Hepatocyte (in vitro differentiated cells): ENCODE measurements around the gene PUSL1. TPM values are rescaled to one million over a fixed set of nuclear protein-coding genes. Genes with fewer than 3 reads are reported as not detected.

Source experiments
- DNase-seq: peaks from one replicate; pipeline ENCODE4 v3.0.0-alpha.2; 2016; ENCODE audit warnings: low spot score
- H2AFZ ChIP-seq: fragments of 200-600 bp; sonication (generic); 2 replicates; pipeline ENCODE4 v1.6.0; 2016; ENCODE audit warnings: antibody characterized with exemption, mild to moderate bottlenecking
- H3K27ac ChIP-seq: fragments of 200-600 bp; sonication (generic); 2 replicates; pipeline ENCODE4 v1.5.1; 2016; ENCODE audit warnings: mild to moderate bottlenecking
- H3K27me3 ChIP-seq: fragments of 200-600 bp; sonication (generic); 2 replicates; pipeline ENCODE4 v1.6.1; 2016
- H3K36me3 ChIP-seq: fragments of 200-600 bp; sonication (generic); replicated peaks from 2 replicates; pipeline ENCODE4 v1.5.1; 2016; ENCODE audit warnings: low read depth; ENCODE audit not compliant: insufficient read depth
- H3K4me1 ChIP-seq: fragments of 200-600 bp; sonication (generic); 2 replicates; pipeline ENCODE4 v1.5.1; 2016; ENCODE audit warnings: mild to moderate bottlenecking, moderate library complexity; ENCODE audit not compliant: insufficient read depth
- H3K4me2 ChIP-seq: fragments of 200-600 bp; sonication (generic); 2 replicates; pipeline ENCODE4 v1.6.0; 2016
- H3K4me3 ChIP-seq: fragments of 200-600 bp; sonication (generic); 2 replicates; pipeline ENCODE4 v1.5.1; 2016; ENCODE audit warnings: mild to moderate bottlenecking
- H3K79me2 ChIP-seq: fragments of 200-600 bp; sonication (generic); 2 replicates; pipeline ENCODE4 v1.6.0; 2017; ENCODE audit warnings: mild to moderate bottlenecking
- H3K9me2 ChIP-seq: fragments of 200-600 bp; sonication (generic); replicated peaks from 2 replicates; pipeline ENCODE4 v1.6.0; 2017; ENCODE audit warnings: mild to moderate bottlenecking; ENCODE audit not compliant: insufficient read depth
- H3K9me3 ChIP-seq: fragments of 200-600 bp; sonication (generic); 2 replicates; pipeline ENCODE4 v1.5.1; 2016; ENCODE audit warnings: low read depth, mild to moderate bottlenecking
- H4K20me1 ChIP-seq: fragments of 200-600 bp; sonication (generic); 2 replicates; pipeline ENCODE4 v1.6.0; 2016; ENCODE audit warnings: mild to moderate bottlenecking; ENCODE audit not compliant: insufficient read depth, poor library complexity, severe bottlenecking
- CTCF ChIP-seq: fragments of 200-600 bp; sonication (generic); IDR thresholded peaks from 2 replicates; pipeline ENCODE4 v1.5.1; 2016; ENCODE audit warnings: antibody characterized with exemption, mild to moderate bottlenecking; ENCODE audit not compliant: poor library complexity
- EZH2 ChIP-seq: fragments of 200-600 bp; sonication (generic); IDR thresholded peaks from 2 replicates; pipeline ENCODE4 v1.6.1; 2016; ENCODE audit warnings: antibody characterized with exemption, mild to moderate bottlenecking, borderline replicate concordance
- EZH2phosphoT487 ChIP-seq: fragments of 200-600 bp; sonication (generic); IDR thresholded peaks from one replicate; pipeline ENCODE4 v1.6.1; 2018; ENCODE audit warnings: antibody characterized with exemption, mild to moderate bottlenecking, low read depth, moderate library complexity; ENCODE audit not compliant: unreplicated experiment, severe bottlenecking
- WGBS: methylation state at CpG from one replicate; pipeline ENCODE4 v1.1.6; 2016; ENCODE audit warnings: low lambda C conversion rate; ENCODE audit errors: missing lambda C conversion rate; 5-methylcytosine and 5-hydroxymethylcytosine counted together
- polyA plus RNA-seq: library from polyadenylated mRNA; unstranded; fragments of >200 nt; fragmentation: Nextera tagmentation; extraction: Ambion mirVana; gene quantifications from 2 replicates; pipeline ENCODE4 v1.2.1, GENCODE V29; 2016
- total RNA-seq: library from RNA; depleted of rRNA; stranded (reverse); fragments of >200 nt; gene quantifications from 2 replicates; pipeline ENCODE4 v1.2.3, GENCODE V29; 2014

Gene PUSL1
- total and polyA plus RNA-seq, 2 experiments from 2014 or later, result 27.7 to 37.2 TPM

DNA sequence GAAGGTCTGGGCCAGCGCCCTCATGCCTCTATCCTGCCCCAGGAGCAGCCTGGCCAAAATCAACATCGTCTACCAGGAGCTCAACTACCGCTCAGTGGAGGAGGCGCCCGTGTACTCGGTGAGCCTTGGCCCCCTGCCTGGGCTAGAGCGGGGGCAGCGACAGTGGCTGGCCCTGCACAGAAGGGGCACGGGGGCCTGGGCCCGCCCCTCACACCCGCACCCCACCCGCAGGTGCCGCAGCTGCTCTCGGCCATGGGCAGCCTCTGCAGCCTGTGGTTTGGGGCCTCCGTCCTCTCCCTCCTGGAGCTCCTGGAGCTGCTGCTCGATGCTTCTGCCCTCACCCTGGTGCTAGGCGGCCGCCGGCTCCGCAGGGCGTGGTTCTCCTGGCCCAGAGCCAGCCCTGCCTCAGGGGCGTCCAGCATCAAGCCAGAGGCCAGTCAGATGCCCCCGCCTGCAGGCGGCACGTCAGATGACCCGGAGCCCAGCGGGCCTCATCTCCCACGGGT, 17.3 kb upstream of the PUSL1 start:
- Histone ChIP-seq H4K20me1 (no peaks in the 10 kb centered on the region), H3K9me3 (no peaks in the 10 kb centered on the region), H3K27ac (no peak overlapping the region), H3K27me3 (no peaks in the 10 kb centered on the region), H2AFZ (no peak overlapping the region), H3K4me2 (no peak overlapping the region), H3K79me2 (no peaks in the 10 kb centered on the region), H3K36me3 (no peaks in the 10 kb centered on the region), H3K4me1 (no peaks in the 10 kb centered on the region), H3K9me2 (no peaks in the 10 kb centered on the region), H3K4me3 (no peak overlapping the region)
- no peak for TF ChIP-seq EZH2
- no peak for TF ChIP-seq CTCF
- no peak for TF ChIP-seq EZH2phosphoT487
- DNase-seq, result no peak
- WGBS, result 76% methylated on average over 27 of the region's 28 CpGs

DNA sequence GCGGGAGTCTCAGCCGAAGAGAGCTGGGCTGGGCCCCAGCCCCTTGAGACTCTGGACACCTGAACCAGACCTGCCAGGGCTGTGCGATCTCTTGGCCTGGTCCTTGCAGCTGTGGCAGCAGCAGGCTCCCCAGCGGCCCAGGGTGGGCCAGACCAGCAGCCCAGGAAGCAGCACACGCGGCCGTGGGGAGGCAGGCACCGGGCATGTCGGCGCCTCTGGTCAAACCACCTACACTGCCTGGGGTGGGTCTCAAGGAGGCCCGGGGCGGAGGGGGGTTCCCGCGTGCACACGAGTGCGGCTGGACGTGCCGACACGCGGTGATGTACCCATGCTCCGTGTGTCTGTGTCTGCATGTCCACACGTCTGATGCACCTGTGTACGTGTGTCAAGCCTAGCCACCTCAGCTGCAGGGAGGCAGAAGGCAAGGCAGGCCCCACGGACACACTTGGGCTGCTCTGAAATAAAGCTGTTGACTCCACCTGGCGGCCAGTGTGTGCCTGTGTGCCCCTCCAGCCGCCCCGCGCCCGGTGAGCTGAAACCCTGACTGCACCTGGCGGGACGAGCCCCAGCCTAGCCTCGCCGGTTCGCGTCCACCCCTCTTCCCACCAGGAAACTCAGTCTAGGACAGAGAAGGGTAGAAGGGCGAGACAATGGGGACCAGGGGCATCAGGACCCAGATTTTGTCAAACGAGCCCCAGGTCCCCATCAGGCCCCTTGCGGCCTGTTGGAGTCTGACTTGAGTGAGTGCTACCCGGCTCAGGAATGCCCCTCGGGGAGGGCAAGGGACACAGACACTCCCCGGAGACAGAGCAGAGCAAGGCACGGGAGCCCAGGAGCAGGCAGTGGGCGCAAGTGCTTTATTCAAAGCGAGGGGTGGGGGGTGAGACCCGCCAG, 16.6 kb upstream of the PUSL1 start:
- Histone ChIP-seq H3K9me3 (no peaks in the 10 kb centered on the region), H3K4me1 (no peaks in the 10 kb centered on the region), H3K36me3 (no peaks in the 10 kb centered on the region), H3K4me2 (no peak overlapping the region), H4K20me1 (no peaks in the 10 kb centered on the region), H3K4me3 (no peak overlapping the region), H3K27me3 (no peaks in the 10 kb centered on the region), H3K27ac (no peak overlapping the region), H3K79me2 (no peaks in the 10 kb centered on the region), H3K9me2 (no peaks in the 10 kb centered on the region), H2AFZ (no peak overlapping the region)
- DNase-seq, result peak; percentile 83
- TF ChIP-seq CTCF (peak; percentile 62), EZH2 (no peak)
- 57% methylated on average over 44 of the region's 45 CpGs for WGBS

GRCh38 chr1:1292442-1292779, 16.0 kb upstream of the PUSL1 start:
- Histone ChIP-seq H3K4me3 (no peak overlapping the region), H3K4me1 (no peaks in the 10 kb centered on the region), H4K20me1 (no peaks in the 10 kb centered on the region), H3K4me2 (no peak overlapping the region), H3K9me3 (no peaks in the 10 kb centered on the region), H3K9me2 (no peaks in the 10 kb centered on the region), H3K27ac (no peak overlapping the region), H3K79me2 (no peaks in the 10 kb centered on the region), H3K36me3 (no peaks in the 10 kb centered on the region), H3K27me3 (no peaks in the 10 kb centered on the region), H2AFZ (no peak overlapping the region)
- DNase-seq, result no peak
- 93% methylated on average over 6 of the region's 9 CpGs for WGBS
- TF ChIP-seq CTCF, result no peak
- no peak for TF ChIP-seq EZH2phosphoT487
- TF ChIP-seq EZH2, result no peak
